HEK293 (cell line): ENCODE data around the gene GRAMD1B.

ENCODE experiments used
- CTCF ChIA-PET: fragments of 350-600 bp; formaldehyde crosslinking; extraction: SDS; loops from one replicate; lab custom pipeline; 2021; ENCODE audit warnings: antibody characterized with exemption; lab: Yijun Ruan, JAX
- POLR2A ChIA-PET: fragments of 300-600 bp; formaldehyde crosslinking; extraction: SDS; loops from one replicate; lab custom pipeline; 2020; ENCODE audit warnings: antibody characterized with exemption, inconsistent platforms; lab: Yijun Ruan, JAX
- H3K27ac ChIP-seq: fragments of 200-500 bp; sonication (Bioruptor generic); 2 replicates; pipeline ENCODE4 v1.5.1; 2014; ENCODE audit warnings: low read depth, low read length, control low read depth, inconsistent platforms; ENCODE audit errors: extremely low read depth
- H3K36me3 ChIP-seq, 2 experiments: fragments of 200-500 bp in 1 of 2; sonication (Bioruptor generic) in 1 of 2; 1 replicate in 1 of 2; 2 replicates in 1 of 2; pipeline ENCODE4 v1.5.1; 2014 to 2017; ENCODE audit warnings: inconsistent platforms in 2 of 2, low read length in 2 of 2; ENCODE audit not compliant: control insufficient read depth in 2 of 2, insufficient read depth in 1 of 2
- H3K4me1 ChIP-seq: fragments of 200-500 bp; sonication (Bioruptor generic); 2 replicates; pipeline ENCODE4 v1.5.1; 2014; ENCODE audit warnings: mild to moderate bottlenecking, low read length, inconsistent platforms; ENCODE audit not compliant: control insufficient read depth, insufficient read depth
- H3K4me3 ChIP-seq: 2 replicates; pipeline ENCODE4 v1.5.1; 2011; ENCODE audit warnings: low read depth, mild to moderate bottlenecking, control low read depth, low read length, moderate library complexity
- H3K9me3 ChIP-seq: fragments of 200-500 bp; sonication (Bioruptor generic); 2 replicates; pipeline ENCODE4 v1.5.1; 2014; ENCODE audit warnings: low read depth, low read length, inconsistent platforms; ENCODE audit not compliant: control insufficient read depth, insufficient read depth
- IKZF3 ChIP-seq: fragments of 450-650 bp; IDR thresholded peaks from 2 replicates; pipeline ENCODE4 v1.5.0; 2018; ENCODE audit warnings: missing biosample characterization, mild to moderate bottlenecking, missing genetic modification characterization, moderate library complexity
- KLF8 ChIP-seq: fragments of 450-650 bp; formaldehyde crosslinking; IDR thresholded peaks from 2 replicates; pipeline ENCODE4 v1.5.1; 2016; ENCODE audit warnings: missing biosample characterization, missing genetic modification characterization
- OSR2 ChIP-seq: fragments of 450-650 bp; formaldehyde crosslinking; IDR thresholded peaks from 2 replicates; pipeline ENCODE4 v1.5.1; 2016; ENCODE audit warnings: missing biosample characterization, missing genetic modification characterization
- SCRT1 ChIP-seq: fragments of 450-650 bp; formaldehyde crosslinking; IDR thresholded peaks from 2 replicates; pipeline ENCODE4 v1.5.1; 2016; ENCODE audit warnings: missing biosample characterization, missing genetic modification characterization, borderline replicate concordance
- WT1 ChIP-seq: fragments of 450-650 bp; formaldehyde crosslinking; IDR thresholded peaks from 2 replicates; pipeline ENCODE4 v1.5.1; 2016; ENCODE audit warnings: missing biosample characterization, missing genetic modification characterization
- ZFHX2 ChIP-seq: fragments of 450-650 bp; formaldehyde crosslinking; conservative IDR thresholded peaks from 2 replicates; pipeline ENCODE4 v1.5.1; 2016; ENCODE audit warnings: missing biosample characterization, missing genetic modification characterization
- ZFP3 ChIP-seq: fragments of 450-650 bp; formaldehyde crosslinking; IDR thresholded peaks from 2 replicates; pipeline ENCODE4 v1.5.1; 2016; ENCODE audit warnings: low read depth, missing biosample characterization, missing genetic modification characterization
- ZNF138 ChIP-seq: fragments of 450-650 bp; formaldehyde crosslinking; IDR thresholded peaks from 2 replicates; pipeline ENCODE4 v1.5.1; 2016; ENCODE audit warnings: missing biosample characterization, missing genetic modification characterization, borderline replicate concordance
- ZNF341 ChIP-seq: fragments of 450-650 bp; formaldehyde crosslinking; IDR thresholded peaks from 2 replicates; pipeline ENCODE4; 2016; ENCODE audit warnings: low read depth, missing biosample characterization, missing genetic modification characterization
- ZNF350 ChIP-seq: fragments of 450-650 bp; formaldehyde crosslinking; IDR thresholded peaks from 2 replicates; pipeline ENCODE4 v1.5.0; 2017; ENCODE audit warnings: missing biosample characterization, mild to moderate bottlenecking, missing genetic modification characterization
- ZNF416 ChIP-seq: fragments of 450-650 bp; formaldehyde crosslinking; IDR thresholded peaks from 2 replicates; pipeline ENCODE4 v1.5.1; 2016; ENCODE audit warnings: missing biosample characterization, missing genetic modification characterization
- ZNF48 ChIP-seq: fragments of 450-650 bp; formaldehyde crosslinking; IDR thresholded peaks from 2 replicates; pipeline ENCODE4 v1.5.1; 2016; ENCODE audit warnings: missing biosample characterization, missing genetic modification characterization
- ZNF510 ChIP-seq: fragments of 450-650 bp; formaldehyde crosslinking; IDR thresholded peaks from 2 replicates; pipeline ENCODE4 v1.5.1; 2018; ENCODE audit warnings: mild to moderate bottlenecking, missing genetic modification characterization, missing biosample characterization; ENCODE audit not compliant: insufficient replicate concordance
- ZNF514 ChIP-seq: fragments of 450-650 bp; formaldehyde crosslinking; IDR thresholded peaks from 2 replicates; pipeline ENCODE4 v1.5.1; 2016; ENCODE audit warnings: missing biosample characterization, missing genetic modification characterization
- ZNF596 ChIP-seq: fragments of 450-650 bp; IDR thresholded peaks from 2 replicates; pipeline ENCODE4 v1.5.0; 2018; ENCODE audit warnings: missing biosample characterization, mild to moderate bottlenecking, missing genetic modification characterization, moderate library complexity
- ZNF785 ChIP-seq: fragments of 450-650 bp; formaldehyde crosslinking; IDR thresholded peaks from 2 replicates; pipeline ENCODE4 v1.5.1; 2016; ENCODE audit warnings: missing biosample characterization, missing genetic modification characterization
- ZNF792 ChIP-seq: fragments of 450-650 bp; formaldehyde crosslinking; IDR thresholded peaks from 2 replicates; pipeline ENCODE4 v1.5.1; 2016; ENCODE audit warnings: missing biosample characterization, missing genetic modification characterization
- TF ChIP-seq, protein P1 (sequence below): fragments of 450-650 bp; formaldehyde crosslinking; IDR thresholded peaks from 2 replicates; pipeline ENCODE4 v1.5.1; 2016; ENCODE audit warnings: missing biosample characterization, missing genetic modification characterization
- TF ChIP-seq, protein P2 (sequence below): fragments of 450-650 bp; IDR thresholded peaks from 2 replicates; pipeline ENCODE4 v1.5.1; 2018; ENCODE audit warnings: missing biosample characterization, mild to moderate bottlenecking, missing genetic modification characterization
- TF ChIP-seq, protein P3 (sequence below): fragments of 450-650 bp; formaldehyde crosslinking; IDR thresholded peaks from 2 replicates; pipeline ENCODE4 v1.5.1; 2016; ENCODE audit warnings: missing biosample characterization, missing genetic modification characterization
- TF ChIP-seq, protein P4 (sequence below): fragments of 450-650 bp; formaldehyde crosslinking; IDR thresholded peaks from 2 replicates; pipeline ENCODE4 v1.5.1; 2016; ENCODE audit warnings: missing biosample characterization, missing genetic modification characterization

The GRAMD1B gene

DNA sequence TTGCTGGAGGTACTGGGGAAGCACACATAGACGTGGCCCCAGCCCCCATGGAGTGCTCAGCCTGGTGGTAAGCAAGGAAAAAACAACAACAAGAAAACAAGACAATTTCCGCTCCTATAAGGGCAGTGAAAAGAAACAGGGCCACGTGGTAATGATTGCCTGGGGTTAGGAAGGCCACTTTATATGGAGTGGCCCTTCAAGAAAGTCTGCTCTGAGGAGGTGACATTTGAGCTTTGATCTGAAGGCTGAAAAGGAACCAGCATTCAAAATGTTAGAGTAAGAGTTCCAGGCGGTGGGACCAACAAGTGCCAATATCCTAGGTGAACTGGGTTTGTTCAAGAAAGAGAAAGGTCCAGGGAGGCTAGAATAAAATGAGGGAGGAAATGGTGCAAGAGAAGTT lies 136.8 kb downstream of the GRAMD1B start (continued):
- TF ChIP-seq, protein P1, sequence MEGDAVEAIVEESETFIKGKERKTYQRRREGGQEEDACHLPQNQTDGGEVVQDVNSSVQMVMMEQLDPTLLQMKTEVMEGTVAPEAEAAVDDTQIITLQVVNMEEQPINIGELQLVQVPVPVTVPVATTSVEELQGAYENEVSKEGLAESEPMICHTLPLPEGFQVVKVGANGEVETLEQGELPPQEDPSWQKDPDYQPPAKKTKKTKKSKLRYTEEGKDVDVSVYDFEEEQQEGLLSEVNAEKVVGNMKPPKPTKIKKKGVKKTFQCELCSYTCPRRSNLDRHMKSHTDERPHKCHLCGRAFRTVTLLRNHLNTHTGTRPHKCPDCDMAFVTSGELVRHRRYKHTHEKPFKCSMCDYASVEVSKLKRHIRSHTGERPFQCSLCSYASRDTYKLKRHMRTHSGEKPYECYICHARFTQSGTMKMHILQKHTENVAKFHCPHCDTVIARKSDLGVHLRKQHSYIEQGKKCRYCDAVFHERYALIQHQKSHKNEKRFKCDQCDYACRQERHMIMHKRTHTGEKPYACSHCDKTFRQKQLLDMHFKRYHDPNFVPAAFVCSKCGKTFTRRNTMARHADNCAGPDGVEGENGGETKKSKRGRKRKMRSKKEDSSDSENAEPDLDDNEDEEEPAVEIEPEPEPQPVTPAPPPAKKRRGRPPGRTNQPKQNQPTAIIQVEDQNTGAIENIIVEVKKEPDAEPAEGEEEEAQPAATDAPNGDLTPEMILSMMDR, result no peak
- TF ChIP-seq ZNF510 (tag by site-specific recombination), result no peak

DNA sequence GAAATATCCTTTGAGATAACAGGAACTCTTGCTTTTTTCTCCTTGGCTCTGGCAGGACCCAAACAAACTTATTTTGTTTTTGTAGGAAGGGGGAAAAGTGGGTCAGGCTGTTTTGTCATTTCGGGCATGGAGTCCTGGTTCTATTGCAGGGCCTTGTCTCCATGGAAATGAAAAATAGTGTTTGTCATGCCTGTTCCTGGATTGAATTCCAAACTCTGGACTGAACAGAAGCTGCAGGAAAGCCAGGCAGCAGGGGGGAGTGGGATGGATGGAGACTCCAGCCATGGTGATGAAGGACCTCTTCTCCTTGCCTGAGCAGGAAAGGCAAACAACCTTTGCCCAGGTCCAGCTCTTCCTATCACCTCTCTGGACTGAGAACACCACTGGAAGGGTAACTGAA lies 137.4 kb downstream of the GRAMD1B start:
- no peaks in the 10 kb centered on the region for H3K36me3 ChIP-seq
- CTCF ChIA-PET, result interaction anchor here (0.9 to 5.4 kb wide), 2 partner anchors 14 to 144 kb away, joined by 3 to 39 read pairs; no protein-coding TSS in a partner anchor
- POLR2A ChIA-PET, result no interaction called here
- no peak overlapping the region for H3K27ac ChIP-seq
- H3K4me3 ChIP-seq, result no peak overlapping the region
- no peaks in the 10 kb centered on the region for H3K4me1 ChIP-seq
- no peak for TF ChIP-seq ZFP3 (tag by site-specific recombination)
- TF ChIP-seq, protein P2, sequence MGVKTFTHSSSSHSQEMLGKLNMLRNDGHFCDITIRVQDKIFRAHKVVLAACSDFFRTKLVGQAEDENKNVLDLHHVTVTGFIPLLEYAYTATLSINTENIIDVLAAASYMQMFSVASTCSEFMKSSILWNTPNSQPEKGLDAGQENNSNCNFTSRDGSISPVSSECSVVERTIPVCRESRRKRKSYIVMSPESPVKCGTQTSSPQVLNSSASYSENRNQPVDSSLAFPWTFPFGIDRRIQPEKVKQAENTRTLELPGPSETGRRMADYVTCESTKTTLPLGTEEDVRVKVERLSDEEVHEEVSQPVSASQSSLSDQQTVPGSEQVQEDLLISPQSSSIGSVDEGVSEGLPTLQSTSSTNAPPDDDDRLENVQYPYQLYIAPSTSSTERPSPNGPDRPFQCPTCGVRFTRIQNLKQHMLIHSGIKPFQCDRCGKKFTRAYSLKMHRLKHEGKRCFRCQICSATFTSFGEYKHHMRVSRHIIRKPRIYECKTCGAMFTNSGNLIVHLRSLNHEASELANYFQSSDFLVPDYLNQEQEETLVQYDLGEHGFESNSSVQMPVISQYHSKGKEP (tag by site-specific recombination), result no peak
- TF ChIP-seq ZNF48 (tag by site-specific recombination), result no peak
- TF ChIP-seq ZNF792 (tag by site-specific recombination), result no peak
- TF ChIP-seq ZNF350 (tag by site-specific recombination), result no peak
- no peak for TF ChIP-seq ZNF514
- no peak for TF ChIP-seq ZNF416
- no peak for TF ChIP-seq ZNF341 (tag by site-specific recombination)
- no peak for TF ChIP-seq OSR2 (tag by site-specific recombination)
- TF ChIP-seq, protein P3, sequence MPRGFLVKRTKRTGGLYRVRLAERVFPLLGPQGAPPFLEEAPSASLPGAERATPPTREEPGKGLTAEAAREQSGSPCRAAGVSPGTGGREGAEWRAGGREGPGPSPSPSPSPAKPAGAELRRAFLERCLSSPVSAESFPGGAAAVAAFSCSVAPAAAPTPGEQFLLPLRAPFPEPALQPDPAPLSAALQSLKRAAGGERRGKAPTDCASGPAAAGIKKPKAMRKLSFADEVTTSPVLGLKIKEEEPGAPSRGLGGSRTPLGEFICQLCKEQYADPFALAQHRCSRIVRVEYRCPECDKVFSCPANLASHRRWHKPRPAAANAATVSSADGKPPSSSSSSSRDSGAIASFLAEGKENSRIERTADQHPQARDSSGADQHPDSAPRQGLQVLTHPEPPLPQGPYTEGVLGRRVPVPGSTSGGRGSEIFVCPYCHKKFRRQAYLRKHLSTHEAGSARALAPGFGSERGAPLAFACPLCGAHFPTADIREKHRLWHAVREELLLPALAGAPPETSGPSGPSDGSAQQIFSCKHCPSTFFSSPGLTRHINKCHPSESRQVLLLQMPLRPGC, result no peak
- TF ChIP-seq IKZF3 (tag by site-specific recombination), result no peak
- no peak for TF ChIP-seq KLF8 (tag by site-specific recombination)
- TF ChIP-seq, protein P4, sequence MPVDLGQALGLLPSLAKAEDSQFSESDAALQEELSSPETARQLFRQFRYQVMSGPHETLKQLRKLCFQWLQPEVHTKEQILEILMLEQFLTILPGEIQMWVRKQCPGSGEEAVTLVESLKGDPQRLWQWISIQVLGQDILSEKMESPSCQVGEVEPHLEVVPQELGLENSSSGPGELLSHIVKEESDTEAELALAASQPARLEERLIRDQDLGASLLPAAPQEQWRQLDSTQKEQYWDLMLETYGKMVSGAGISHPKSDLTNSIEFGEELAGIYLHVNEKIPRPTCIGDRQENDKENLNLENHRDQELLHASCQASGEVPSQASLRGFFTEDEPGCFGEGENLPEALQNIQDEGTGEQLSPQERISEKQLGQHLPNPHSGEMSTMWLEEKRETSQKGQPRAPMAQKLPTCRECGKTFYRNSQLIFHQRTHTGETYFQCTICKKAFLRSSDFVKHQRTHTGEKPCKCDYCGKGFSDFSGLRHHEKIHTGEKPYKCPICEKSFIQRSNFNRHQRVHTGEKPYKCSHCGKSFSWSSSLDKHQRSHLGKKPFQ (tag by site-specific recombination), result no peak
- TF ChIP-seq ZNF785 (tag by site-specific recombination), result no peak
- no peak for TF ChIP-seq SCRT1
- TF ChIP-seq WT1, result no peak
- TF ChIP-seq ZNF138 (tag by site-specific recombination), result no peak
- TF ChIP-seq ZNF596 (tag by site-specific recombination), result no peak
- TF ChIP-seq ZFHX2, result no peak
- H3K9me3 ChIP-seq, result no peaks in the 10 kb centered on the region
